Measurements from ENCODE around the gene GPR65.

DNA sequence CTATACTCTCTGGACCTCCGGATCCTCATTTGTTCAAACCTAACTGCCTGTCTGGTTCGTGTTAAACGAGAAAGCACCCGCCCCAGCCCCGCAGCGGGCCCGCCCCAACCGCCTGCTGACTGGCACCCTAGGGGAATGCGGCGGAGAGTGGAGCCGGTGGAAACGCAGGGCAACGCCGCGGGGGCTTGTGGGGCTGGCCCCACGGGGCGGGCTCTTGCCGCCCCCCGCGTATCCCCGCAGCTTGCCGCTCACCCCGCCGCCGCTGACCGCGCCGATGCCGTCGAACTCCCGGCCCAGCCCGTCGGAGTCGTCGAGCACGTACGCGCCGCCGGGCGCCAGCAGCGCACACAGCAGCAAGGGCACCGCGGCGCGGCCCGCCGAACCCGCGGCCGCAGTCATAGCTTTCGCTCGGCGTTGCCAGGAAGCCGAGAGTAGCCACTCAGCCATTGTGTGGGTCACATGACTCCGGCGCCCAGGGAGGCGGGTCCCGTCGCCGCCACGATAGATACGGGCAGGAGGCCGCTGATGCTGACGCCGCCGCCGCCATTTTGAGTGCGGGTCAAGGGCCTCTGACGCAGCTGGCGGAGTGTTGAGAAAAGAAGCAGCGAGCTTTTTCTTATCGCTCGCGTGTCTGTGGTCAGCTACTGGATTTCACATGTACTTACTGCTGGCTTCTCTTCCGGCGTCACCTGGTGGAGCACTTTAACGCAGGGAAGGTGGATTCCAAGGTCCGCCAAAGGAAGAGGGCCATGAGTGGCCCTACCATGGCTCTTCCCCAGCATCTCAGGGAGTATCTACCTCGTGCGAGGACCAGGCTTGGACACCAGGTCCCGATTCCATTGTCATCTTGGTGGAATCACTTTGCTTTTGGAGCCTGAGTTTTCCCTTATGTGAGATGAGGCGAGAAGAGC lies 12.0 kb upstream of the GPR65 start, which contains the start of gene GALC:
- TF ChIP-seq, protein P1, sequence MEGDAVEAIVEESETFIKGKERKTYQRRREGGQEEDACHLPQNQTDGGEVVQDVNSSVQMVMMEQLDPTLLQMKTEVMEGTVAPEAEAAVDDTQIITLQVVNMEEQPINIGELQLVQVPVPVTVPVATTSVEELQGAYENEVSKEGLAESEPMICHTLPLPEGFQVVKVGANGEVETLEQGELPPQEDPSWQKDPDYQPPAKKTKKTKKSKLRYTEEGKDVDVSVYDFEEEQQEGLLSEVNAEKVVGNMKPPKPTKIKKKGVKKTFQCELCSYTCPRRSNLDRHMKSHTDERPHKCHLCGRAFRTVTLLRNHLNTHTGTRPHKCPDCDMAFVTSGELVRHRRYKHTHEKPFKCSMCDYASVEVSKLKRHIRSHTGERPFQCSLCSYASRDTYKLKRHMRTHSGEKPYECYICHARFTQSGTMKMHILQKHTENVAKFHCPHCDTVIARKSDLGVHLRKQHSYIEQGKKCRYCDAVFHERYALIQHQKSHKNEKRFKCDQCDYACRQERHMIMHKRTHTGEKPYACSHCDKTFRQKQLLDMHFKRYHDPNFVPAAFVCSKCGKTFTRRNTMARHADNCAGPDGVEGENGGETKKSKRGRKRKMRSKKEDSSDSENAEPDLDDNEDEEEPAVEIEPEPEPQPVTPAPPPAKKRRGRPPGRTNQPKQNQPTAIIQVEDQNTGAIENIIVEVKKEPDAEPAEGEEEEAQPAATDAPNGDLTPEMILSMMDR (IDR thresholded peaks at IDR 0.05) = no peak
- TF ChIP-seq POLR2A (IDR thresholded peaks at IDR 0.05) = no peak
